ENCODE measurements around the gene LIN9.
"Not testable (repeated sequence)": the region's sequence is repeated elsewhere in the genome, so short reads cannot be mapped to it uniquely, and the experiment has no call there.

The LIN9 gene

DNA sequence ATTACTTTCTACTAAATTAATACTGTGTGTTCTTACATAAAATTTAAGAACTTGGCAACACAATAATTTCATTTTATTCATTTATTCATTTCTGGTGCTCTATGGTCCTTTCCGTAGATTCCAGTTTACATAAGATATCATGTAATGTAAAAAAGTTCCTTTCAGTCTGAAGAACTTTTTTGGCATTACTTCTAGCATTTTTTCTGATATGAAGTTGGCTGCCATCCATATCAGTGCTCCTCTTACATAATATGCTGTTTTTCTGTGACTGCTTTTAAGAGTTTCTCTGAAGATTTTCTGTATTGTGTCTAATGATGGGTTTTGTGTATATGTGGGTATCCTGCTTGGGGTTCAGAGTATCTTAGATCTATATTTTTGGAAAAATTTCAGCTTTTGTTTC is 34.8 kb downstream of the LIN9 start:
- no peak for DNase-seq (ENCODE audit: low read depth)

DNA sequence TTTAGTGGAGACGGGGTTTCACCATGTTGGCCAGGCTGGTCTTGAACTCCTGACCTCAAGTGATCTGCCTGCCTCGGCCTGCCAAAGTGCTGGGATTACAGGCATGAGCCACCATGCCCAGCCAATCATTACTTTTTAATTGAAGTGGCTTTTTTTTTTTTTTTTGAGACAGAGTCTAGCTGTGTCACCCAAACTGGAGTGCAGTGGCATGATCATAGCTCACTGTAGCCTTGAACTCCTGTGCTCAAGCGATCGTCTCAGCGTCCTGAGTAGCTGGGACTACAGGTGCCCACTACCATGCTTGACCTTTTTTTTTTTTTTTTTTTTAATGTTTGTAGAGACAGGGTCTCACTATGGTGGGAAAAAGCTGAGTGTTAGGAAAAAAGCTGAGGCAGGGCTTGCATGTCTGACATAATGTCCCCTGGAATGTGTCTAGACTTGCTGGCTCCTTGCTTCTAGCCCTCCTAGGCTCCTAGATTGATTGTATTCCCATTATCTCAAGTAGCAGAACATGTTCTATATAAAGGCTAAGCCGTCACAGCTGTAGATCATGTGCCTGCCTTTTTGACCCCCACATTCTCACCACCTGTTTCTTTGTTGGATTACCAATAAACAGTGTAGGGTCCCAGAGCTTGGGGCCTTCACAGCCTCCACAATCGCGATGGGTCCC is 36.6 kb downstream of the LIN9 start:
- DNase-seq (ENCODE audit: low read depth): not testable (repeated sequence)

DNA sequence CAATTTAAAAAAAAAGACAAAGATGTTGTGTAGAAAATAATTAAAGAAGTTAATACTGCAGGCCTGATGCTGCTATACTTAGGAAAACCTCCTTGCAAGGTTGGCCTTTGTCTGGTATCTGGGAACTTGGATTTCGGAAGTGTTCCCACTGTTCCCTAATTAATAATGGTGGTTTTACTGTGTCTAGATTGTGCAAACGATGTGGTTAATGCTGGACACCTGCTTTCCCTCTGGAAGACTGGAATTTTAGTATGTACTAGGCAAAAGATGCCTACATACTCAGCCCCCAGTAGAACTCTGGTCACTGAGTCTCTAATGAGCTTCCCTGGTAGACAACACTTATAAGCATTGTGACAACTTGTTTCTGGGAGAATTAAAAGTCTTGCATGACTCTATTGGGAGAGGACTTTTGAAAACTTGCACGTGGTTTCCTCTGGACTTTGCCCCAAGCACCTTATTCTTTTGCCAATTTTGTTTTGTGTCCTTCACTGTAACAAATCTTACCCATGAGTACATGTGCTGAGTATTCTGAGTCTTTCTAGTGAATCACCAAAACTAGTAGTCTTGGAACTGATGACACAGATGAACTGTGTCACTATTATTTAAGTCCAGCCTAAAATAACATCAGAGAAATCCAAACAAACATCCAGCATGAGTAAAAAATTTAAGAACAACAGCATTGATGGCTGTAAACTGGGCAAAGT is 40.4 kb downstream of the LIN9 start:
- no peak for DNase-seq (ENCODE audit: low read depth)

DNA sequence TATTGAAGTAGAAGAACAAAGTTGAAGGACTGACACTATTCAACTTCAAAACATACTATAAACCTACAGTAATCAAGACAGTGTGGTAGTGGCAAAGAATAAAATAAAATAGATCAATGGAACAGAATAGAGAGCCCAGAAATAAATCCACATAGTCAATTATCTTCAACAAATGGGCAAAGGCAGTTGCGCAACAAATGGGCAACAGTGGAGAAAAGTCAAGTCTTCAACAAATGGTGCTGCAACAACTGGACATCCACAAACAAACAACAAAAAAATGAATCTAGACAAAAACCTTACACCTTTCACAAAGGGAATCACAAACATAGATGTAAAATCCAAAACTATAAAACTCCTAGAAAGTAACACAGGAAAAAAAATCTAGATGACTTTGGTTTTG is 47.1 kb downstream of the LIN9 start:
- no peak for DNase-seq (ENCODE audit: low read depth)

DNA sequence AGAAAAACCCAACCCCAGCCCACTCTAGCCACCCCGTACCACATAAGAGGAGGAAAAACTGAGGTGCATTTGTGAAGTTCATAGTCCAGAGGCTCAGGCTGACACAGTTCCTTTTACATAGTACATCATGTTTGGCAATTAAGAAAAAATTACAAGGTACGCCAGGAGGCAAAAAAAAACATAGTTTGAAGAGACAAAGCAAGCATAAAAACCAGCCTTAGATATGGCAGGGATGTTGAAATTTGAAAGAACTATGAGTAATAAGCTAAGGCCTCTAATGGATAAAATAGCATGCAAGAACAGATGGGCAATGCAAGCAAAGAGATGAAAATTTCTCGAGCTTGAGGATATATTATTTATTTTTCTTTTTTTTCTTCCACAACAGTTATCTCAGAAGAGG is 53.6 kb downstream of the LIN9 start:
- no peak for DNase-seq (ENCODE audit: low read depth)

DNA sequence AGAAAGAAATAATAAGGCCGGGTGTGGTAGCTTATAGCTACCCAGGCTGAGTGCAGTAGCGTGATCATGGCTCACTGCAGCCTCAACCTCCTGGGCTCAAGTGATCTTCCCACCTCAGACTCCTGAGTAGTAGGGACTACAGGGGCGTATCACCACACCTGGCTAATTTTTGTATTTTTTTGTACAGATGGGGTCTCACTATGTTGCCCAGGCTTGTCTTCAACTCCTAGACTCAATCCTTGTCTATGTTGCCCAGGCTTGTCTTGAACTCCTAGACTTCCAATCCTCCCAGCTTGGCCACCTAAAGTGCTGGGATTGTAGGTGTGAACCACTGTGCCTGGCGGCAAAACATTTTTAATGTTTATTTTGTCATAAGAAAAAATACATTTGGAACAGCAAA is 55.0 kb downstream of the LIN9 start:
- no peak for DNase-seq (ENCODE audit: low read depth)

DNA sequence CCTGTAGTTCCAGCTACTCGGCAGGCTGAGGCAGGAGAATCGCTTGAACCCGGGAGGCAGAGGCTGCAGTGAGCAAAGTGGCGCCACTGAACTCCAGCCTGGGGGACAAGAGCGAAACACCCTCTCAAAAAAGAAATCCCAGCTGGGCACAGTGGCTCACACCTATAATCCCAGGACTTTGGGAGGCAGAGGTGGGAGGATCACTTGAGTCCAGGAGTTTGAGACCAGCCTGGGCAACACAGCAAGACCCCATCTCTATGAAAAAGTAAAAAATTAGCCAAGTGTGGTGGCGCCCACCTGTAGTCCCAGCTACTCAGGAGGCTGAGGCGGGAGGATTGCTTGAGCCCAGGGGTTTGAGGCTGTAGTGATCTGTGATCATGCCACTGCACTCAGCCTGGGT is 56.1 kb downstream of the LIN9 start:
- not testable (repeated sequence) for DNase-seq (ENCODE audit: low read depth)

DNA sequence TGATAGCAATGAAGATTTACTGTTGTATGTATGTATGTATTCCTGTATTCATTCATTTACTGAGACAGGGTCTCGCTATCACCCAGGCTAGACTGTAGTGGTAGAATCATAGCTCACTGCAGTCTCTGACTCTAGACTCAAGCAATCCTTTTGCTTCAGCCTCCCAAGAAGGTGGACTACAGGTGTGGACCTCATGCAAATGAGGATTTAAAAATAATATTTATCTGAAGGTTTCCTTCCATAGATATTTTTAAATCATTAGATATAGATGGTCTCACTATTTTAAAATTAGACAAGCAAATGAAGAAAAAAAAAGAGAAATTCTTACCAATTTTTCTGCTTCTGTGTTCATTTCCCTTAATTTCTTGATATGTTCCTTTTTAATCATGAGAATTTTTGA is 58.5 kb downstream of the LIN9 start:
- DNase-seq (ENCODE audit: low read depth): no peak

DNA sequence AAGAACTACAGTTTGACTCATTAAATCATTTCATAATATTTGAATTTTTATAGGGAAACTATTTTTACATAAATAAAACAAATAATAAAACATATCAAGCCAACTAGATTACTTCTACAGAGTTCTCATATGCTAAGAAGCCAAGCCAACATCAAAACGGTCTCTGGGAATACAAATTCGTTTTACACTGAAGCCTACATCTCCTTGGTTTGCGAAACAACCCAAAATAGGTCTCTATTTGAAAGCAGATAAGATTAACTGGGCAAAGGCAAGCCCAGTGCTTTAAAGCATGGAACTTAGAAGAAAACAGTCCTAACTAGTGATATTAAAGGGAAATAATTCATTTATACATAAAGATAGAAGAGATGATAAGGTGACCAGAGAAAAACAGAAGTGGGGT is 60.2 kb downstream of the LIN9 start:
- DNase-seq (ENCODE audit: low read depth): no peak

DNA sequence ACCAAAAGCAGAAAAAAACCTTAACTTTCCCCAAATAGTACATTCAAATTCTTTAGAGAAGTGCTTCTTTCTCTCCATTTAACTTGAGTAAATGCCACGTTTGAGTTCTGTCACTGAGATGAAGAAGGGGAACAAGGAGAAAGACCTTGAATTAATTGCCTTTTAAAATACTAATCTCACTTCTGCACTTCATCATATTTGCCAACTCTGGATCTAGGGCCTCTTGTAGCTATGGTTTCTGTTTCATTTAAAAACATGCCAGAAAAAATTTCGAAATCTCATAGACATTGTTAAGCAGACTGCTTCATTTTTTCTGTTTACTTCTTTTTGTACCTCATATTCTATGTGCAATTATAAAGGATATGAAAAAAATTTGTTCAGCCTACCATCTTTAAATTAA is 60.9 kb downstream of the LIN9 start:
- DNase-seq (ENCODE audit: low read depth): no peak

DNA sequence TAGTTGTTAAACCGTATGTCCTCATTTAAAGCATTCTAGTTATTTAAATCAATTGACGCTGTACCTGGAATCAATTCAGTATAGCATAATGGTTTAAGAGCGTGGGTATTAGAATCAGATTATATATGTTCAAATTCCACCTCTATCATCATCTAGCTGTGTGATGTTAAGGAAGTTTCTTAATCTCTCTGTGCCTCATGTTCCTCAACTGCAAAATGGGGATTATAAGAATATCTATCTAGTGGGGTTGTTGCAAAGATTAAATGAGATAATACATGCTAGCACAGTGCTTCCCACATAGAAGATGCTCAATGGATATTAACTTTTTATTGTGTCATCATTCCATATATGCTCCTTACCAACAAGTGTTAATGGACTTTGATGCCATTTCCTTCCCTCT is 69.5 kb downstream of the LIN9 start:
- no peak for DNase-seq (ENCODE audit: low read depth)

DNA sequence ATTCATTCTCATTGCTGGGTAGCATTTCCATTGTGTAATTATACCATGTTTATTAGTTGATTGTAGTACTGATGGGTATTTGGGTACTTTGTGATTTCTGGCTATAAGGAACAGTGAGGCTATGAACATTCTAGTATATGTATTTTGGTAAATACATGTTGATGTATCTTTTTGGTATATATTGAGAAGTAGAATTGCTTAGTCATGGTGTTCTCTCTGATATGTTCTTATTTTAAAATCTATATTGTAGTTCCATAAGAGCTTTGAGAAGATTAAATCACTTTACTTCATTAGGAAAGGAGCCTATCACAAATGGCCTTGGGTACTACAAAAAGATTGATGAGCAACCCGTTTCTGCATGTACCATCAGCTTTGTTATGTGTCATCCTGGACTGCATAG is 72.1 kb downstream of the LIN9 start:
- no peak for DNase-seq (ENCODE audit: low read depth)

DNA sequence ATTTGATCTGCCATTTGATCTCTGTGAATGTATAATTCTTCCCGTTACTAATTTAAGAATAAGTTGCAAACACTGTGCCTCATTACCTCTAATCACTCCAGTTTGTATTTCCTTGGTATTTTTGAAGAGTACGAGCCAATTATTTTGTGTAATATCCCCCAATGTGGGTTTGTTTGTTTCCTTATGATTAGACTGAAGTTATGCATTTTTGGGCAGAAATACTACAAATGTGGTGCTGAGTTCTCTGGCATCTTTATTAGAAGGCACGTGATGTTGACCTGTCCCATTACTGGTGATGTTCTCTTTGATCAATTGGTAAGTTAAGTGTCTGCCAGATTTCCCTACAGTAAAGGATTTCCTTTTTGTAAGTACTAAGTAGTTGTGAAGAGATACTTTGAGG is 75.2 kb downstream of the LIN9 start:
- no peak for DNase-seq (ENCODE audit: low read depth)

DNA sequence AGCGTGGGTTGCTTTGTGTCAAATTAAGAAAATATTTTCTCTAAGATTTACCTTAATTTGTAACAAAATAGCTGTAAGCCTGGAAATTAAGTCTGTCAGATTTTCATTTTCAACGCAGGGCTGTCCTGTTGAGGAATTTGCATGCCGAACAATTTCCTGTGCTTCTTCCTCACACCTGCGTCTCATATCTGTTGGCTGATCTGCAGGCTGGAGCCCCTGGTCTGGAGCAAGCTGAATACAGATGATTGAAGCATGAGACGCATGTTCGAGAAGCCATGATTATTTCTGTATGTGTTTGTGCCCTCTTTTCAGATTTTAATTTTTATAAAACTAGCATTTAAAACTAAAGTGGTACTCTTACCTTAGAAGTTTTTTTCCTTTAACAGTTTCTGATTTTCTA is 75.7 kb downstream of the LIN9 start:
- no peak for DNase-seq (ENCODE audit: low read depth)

DNA sequence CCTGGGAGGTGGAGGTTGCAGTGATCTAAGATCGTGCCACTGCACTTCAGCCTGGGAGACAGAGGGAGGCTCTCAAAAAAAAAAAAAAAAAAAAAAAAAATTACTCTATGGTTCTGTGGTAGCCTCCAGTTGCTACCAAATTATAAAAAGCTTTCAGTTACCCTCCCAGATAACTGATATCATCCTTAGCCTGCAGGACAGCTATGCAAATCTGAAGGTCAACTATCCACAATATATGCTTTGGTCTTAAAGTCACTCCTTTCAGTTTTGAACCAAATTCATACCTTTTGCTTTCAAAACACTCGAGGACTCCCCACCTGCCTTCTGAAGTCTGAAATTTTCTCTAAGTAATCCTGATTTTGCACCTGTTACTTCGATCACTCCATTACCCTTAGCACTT is 82.4 kb downstream of the LIN9 start:
- no peak for DNase-seq (ENCODE audit: low read depth)

DNA sequence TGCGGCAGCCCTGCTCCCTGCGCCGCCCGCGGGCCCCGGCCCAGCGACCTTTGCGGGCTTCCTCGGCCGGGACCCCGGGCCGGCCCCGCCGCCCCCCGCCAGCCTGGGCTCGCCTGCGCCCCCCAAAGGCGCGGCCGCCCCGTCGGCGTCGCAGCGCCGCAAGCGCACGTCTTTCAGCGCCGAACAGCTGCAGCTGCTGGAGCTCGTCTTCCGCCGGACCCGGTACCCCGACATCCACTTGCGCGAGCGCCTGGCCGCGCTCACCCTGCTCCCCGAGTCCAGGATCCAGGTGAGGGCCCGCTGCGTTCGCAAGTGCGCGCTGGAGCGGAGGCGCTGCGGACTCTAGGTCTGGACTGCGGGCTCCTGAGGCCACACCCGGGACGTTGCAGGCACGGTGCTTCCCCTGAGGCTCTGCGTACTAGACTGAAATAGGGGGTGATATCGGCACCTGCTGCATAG is 85.1 kb downstream of the LIN9 start:
- no peak for DNase-seq (ENCODE audit: low read depth)

DNA sequence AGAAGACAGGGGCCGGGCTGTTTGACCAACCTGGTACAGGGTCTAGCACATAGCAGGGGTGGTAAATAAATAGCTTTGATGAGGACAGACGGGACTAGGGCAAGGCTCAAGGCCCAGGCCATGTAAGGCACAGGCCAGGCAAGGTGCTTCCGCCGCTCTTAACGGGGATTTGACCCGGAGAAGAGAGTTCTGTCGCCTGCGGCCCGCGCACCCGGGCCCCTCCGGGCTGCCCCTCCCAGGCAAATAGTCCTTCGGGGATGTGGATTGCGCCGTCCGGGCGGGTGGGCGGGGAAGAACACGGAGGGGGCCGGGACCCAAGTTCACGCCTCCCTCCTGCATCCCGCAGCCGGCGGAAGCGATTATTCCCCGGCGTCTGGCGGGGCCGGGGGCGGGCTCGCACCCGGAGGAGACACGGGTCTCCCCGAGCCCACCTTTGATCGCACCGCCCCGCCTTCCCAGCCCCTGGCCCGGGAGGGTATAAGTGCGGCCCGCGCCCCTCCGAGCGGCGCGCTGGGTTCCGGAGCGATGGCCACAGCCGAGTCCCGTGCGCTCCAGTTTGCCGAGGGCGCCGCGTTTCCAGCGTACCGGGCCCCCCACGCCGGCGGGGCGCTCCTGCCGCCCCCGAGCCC is 85.7 kb downstream of the LIN9 start, which contains the start of gene MIXL1:
Gene MIXL1 (plus strand): TSS at position 508 of the 629 bp plus-strand sequence. CDS start 18 bp downstream, at position 526.
- DNase-seq (ENCODE audit: low read depth): no peak

DNA sequence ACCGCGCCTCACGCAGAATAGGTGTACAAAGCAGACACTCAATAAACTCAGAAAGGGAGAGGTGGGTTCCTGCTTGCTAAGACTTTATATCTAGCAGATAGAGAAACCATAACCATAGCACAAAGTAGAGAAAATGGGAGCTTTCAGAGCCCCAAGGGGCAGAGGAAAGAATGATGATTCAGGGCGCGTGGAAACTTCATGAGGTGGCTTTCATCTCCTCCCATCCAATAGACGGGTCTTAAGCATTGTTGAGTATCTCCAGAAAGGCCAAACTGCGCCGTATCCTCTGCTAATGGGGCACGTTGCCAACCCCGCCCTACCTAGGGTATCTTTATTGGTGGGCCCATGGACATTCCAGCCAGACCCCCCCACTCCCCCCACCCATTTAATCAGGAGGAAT is 86.3 kb downstream of the LIN9 start:
- DNase-seq (ENCODE audit: low read depth): no peak

DNA sequence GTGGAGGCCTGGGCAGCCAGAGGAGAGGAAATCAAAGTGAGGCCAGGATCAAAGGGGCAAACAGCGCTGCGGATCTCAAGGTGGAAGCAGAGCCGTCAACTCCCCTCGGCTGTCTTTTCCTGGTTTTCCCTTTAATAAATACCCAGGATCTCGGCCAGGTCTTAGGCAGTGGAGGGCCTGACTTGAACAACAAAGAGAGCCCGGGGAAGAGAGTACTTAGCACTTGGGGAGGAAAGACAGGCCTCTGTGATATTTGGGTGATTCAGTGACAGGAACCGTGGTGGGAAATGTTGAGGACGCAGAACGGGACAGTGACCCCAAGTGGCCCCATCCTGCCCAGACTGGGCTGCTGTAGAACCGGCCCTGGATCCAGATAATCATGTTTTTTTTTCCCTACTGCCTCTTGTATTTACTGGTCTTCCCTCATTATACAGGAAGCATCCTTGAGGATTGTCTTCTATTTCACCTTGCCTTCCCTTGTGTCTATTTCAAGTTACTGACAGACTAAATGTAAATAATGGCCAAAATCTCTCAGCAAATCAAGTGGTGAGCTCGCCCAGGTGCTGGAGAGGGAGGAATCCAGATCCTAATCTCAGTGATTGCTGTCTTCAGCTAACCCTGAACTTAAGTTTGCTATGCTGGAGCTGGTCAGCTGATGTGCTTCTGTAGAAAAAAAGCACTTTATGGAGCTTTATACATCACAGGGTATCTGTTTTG is 88.3 kb downstream of the LIN9 start:
- DNase-seq (ENCODE audit: low read depth): no peak

DNA sequence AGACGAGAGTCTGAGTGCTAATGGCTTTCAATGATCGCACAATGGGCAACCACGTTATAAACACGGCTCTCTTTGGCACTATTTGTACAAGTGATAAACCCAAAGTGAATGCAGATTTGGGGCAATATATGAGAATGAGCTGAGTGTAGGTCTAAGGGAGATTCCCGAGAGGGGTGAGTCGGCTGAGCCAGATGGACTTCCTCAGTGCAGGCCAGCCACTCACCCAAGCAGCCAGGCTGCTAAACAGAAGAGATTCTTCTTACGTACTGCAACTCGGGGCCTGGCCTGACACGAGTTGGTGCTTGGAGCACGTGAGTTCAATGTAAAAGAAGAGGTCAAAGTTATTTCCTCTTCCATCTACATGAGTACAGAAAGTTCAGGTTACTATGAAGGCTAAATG is 91.7 kb downstream of the LIN9 start:
- no peak for DNase-seq (ENCODE audit: low read depth)

DNA sequence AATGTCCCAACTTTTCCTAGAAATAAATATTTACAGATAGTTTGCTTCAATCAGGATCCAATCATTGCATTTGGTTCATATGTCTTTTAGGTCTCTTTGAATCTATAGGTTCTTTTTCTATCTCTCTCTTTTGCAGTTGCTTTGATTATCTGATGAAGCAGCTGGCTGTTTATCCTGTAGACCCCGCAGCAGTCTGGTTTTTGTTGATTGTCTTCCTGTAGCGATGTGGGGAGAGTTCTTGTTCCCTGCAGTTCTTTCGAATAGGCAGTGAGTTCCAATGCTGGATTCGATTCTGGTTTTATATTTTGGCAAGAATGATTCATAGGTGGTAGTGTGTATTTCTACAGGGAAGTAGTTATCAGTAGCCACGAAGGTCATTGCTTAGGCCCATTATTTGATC is 92.9 kb downstream of the LIN9 start:
- no peak for DNase-seq (ENCODE audit: low read depth)

DNA sequence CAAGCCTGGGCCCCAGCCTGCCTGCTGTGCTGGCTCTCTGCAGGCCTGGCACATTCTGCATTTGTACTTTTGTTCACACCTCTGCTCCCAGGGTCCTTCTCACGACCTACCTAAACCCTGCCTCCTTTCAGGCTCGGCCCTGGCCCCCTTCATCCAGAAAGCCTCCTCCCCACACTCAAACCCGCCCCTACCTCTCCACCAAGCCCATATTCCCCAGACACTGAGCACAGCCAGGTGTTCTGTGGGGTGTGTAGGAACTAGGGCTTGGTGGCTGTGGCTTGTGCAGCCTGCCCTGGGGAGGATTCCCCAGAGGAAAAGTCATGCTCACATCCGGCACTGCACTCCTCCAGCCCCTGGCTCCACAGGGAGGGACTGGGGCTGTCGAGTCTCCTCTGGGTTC is 93.7 kb downstream of the LIN9 start:
- no peak for DNase-seq (ENCODE audit: low read depth)

DNA sequence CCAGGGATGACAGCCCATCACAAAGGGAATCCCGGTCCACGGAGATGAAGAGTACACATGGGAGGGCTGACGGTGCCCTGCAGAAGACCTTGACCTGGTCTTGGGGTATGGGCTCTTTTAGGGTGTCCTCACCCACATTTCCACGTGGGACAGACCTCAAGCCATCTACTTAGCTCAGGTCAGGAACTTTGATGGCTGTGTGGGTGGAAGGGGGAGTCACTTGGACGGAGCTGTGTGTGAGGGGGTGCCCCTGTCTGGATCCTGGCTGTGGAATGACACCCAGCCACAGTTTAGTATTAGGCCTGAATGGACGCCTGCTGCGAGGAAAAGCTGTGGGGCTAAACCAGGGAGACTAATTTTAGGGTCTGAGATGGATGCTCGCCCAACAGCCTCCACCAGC is 96.4 kb downstream of the LIN9 start:
- no peak for DNase-seq (ENCODE audit: low read depth)

All from activated T-cell treated with anti-CD3 and anti-CD28 coated beads for 1 hour (primary cell).